ENCODE data around the gene GPX3. TPM values are rescaled to one million over a fixed set of nuclear protein-coding genes. Genes with fewer than 3 reads are reported as not detected.

Gene GPX3
- total RNA-seq, 1 donor from 2014 or later: 0.18 TPM

DNA sequence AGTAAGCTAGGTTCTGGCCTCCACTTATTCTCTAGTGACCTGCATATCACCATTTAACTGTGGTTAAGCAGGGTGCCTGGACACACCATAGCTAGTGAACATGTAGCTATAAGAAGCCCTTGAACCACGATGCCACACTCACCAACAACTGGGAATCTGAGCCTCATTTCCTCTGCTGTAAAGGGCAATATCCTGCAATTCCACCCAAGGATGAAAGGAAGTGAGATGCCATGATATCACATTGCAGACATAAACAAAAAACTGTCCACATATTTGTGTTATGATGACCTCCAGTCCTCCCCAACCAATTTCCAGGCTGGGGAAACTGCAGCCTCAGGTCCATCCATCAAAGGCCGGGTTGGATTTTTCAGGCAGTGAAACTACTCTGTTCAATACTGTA is 50.1 kb downstream of the GPX3 start:
- H3K4me3 Mint-ChIP-seq: no peak overlapping the region
- intact Hi-C loops (cut with micrococcal nuclease): no loop called here
- POLR2A ChIA-PET: interaction anchor here (0.6 to 11.3 kb wide), 7 partner anchors 11 to 1071 kb away, joined by 4 to 242 read pairs (median 6); partner anchors contain the start of gene TNIP1
- peaks cover 99% of the 10 kb centered on the region for H3K4me1 Mint-ChIP-seq
- no peaks in the 10 kb centered on the region for H3K9me3 Mint-ChIP-seq
- no peaks in the 10 kb centered on the region for H3K27me3 Mint-ChIP-seq
- CTCF ChIA-PET: interaction anchor here (1.1 to 2.7 kb wide), 5 partner anchors 8 to 45 kb away, joined by 3 to 14 read pairs (median 5); no protein-coding TSS in a partner anchor
- ATAC-seq (ENCODE audit: low read depth) (no peak), DNase-seq (no peak)
- peaks cover 88% of the 10 kb centered on the region for H3K36me3 Mint-ChIP-seq (ENCODE audit: low read depth)
- TF ChIP-seq CTCF (IDR thresholded peaks at IDR 0.05): no peak
- H3K27ac Mint-ChIP-seq: peak overlapping the region; percentile 12

GRCh38 chr5:151071021-151071420 is 50.6 kb downstream of the GPX3 start:
- Mint-ChIP-seq H3K27me3 (no peaks in the 10 kb centered on the region), H3K4me1 (peaks cover 99% of the 10 kb centered on the region), H3K9me3 (no peaks in the 10 kb centered on the region), H3K27ac (no peak overlapping the region), H3K4me3 (no peak overlapping the region), H3K36me3 (ENCODE audit: low read depth) (peaks cover 88% of the 10 kb centered on the region)
- POLR2A ChIA-PET: interaction anchor here (0.6 to 11.3 kb wide), 8 partner anchors 11 to 1071 kb away, joined by 3 to 242 read pairs (median 5); partner anchors contain the start of gene TNIP1
- intact Hi-C loops (cut with micrococcal nuclease): no loop called here
- TF ChIP-seq CTCF (IDR thresholded peaks at IDR 0.05): no peak
- ATAC-seq (ENCODE audit: low read depth) (no peak), DNase-seq (no peak)
- CTCF ChIA-PET: interaction anchor here (0.8 to 1.7 kb wide), 4 partner anchors 19 to 44 kb away, joined by 3 to 8 read pairs (median 4); no protein-coding TSS in a partner anchor

- ATAC-seq (ENCODE audit: low read depth): no peak
- Mint-ChIP-seq H3K4me1 (peaks cover 99% of the 10 kb centered on the region), H3K27me3 (no peaks in the 10 kb centered on the region), H3K9me3 (no peaks in the 10 kb centered on the region), H3K27ac (peak overlapping the region; percentile 66), H3K36me3 (ENCODE audit: low read depth) (peaks cover 88% of the 10 kb centered on the region), H3K4me3 (no peak overlapping the region)
- no peak for DNase-seq
- ChIA-PET CTCF (interaction anchor here (0.8 to 1.7 kb wide), 3 partner anchors 20 to 43 kb away, joined by 3 to 8 read pairs (median 5); no protein-coding TSS in a partner anchor), POLR2A (interaction anchor here (1.3 to 11.3 kb wide), 5 partner anchors 10 to 26 kb away, joined by 3 to 242 read pairs (median 5); partner anchors contain the start of gene TNIP1)
- no peak for TF ChIP-seq CTCF (IDR thresholded peaks at IDR 0.05)
- intact Hi-C loops (cut with micrococcal nuclease): no loop called here
Measured at GRCh38 chr5:151071848-151072629, 51.6 kb downstream of the GPX3 start.

DNA sequence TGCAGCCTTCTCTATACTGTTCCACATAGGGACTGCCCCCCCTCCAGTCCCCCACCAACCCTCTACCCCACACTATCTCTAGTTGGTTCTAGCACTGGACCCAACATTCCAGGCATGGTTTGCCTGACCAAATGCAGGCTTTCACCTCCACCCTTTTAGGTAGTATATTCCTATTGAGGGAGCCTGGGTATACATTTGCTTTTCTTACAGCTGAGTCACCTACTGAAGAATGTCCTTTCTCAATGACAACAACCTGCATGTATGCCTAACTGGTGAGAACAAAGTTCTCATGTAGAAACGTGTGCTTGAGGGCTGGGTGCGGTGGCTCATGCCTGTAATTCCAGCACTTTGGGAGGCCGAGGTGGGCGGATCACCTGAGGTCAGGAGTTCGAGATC is 52.2 kb downstream of the GPX3 start:
- no peaks in the 10 kb centered on the region for H3K9me3 Mint-ChIP-seq
- ChIA-PET CTCF (interaction anchor here (1.7 kb wide), 1 partner anchor 21 kb away, joined by 5 read pairs; no protein-coding TSS in a partner anchor), POLR2A (interaction anchor here (3.7 to 11.3 kb wide), 2 partner anchors 9 to 13 kb away, joined by 34 to 242 read pairs; partner anchors contain the start of gene TNIP1)
- ATAC-seq (ENCODE audit: low read depth) (no peak), DNase-seq (no peak)
- intact Hi-C loops (cut with micrococcal nuclease): no loop called here
- no peak for TF ChIP-seq CTCF (IDR thresholded peaks at IDR 0.05)
- peaks cover 89% of the 10 kb centered on the region for H3K36me3 Mint-ChIP-seq (ENCODE audit: low read depth)
- no peak overlapping the region for H3K4me3 Mint-ChIP-seq
- no peaks in the 10 kb centered on the region for H3K27me3 Mint-ChIP-seq
- peaks cover 99% of the 10 kb centered on the region for H3K4me1 Mint-ChIP-seq
- H3K27ac Mint-ChIP-seq: peak overlapping the region; percentile 66

- TF ChIP-seq CTCF (IDR thresholded peaks at IDR 0.05): no peak
- CTCF ChIA-PET: no interaction called here
- peaks cover 89% of the 10 kb centered on the region for H3K36me3 Mint-ChIP-seq (ENCODE audit: low read depth)
- H3K4me1 Mint-ChIP-seq: peaks cover 99% of the 10 kb centered on the region
- POLR2A ChIA-PET: interaction anchor here (0.7 to 11.3 kb wide), 3 partner anchors 9 to 20 kb away, joined by 4 to 242 read pairs (median 34); partner anchors contain the start of gene TNIP1
- intact Hi-C loops (cut with micrococcal nuclease): no loop called here
- H3K4me3 Mint-ChIP-seq: no peak overlapping the region
- H3K9me3 Mint-ChIP-seq: no peaks in the 10 kb centered on the region
- no peak for DNase-seq
- peak overlapping the region; percentile 65 for H3K27ac Mint-ChIP-seq
- H3K27me3 Mint-ChIP-seq: no peaks in the 10 kb centered on the region
- no peak for ATAC-seq (ENCODE audit: low read depth)
Measured at GRCh38 chr5:151073280-151073679, 52.9 kb downstream of the GPX3 start.
